LNCaP clone FGC (cell line): ENCODE measurements around the gene ATP1B1.

Experiments
- DNase-seq: peaks from one replicate; pipeline ENCODE4 v3.0.0-alpha.2; 2011; ENCODE audit warnings: low read depth
- H3K4me3 ChIP-seq: 2 replicates; pipeline ENCODE4 v1.5.1; 2011; ENCODE audit warnings: mild to moderate bottlenecking, low read depth, low read length, control low read depth
- CTCF ChIP-seq: IDR thresholded peaks from 2 replicates; pipeline ENCODE4 v1.5.1; 2012; ENCODE audit warnings: mild to moderate bottlenecking; ENCODE audit not compliant: control insufficient read depth, insufficient read depth; ENCODE audit errors: extremely low read depth

ATP1B1 gene

GRCh38 chr1:169092399-169092798, 14.1 kb upstream of the ATP1B1 start:
- no peak for DNase-seq
- no peak overlapping the region for H3K4me3 ChIP-seq
- no peak for TF ChIP-seq CTCF

GRCh38 chr1:169094897-169095569, 11.5 kb upstream of the ATP1B1 start:
- H3K4me3 ChIP-seq, result no peak overlapping the region
- DNase-seq, result no peak
- TF ChIP-seq CTCF, result no peak

- no peak overlapping the region for H3K4me3 ChIP-seq
- DNase-seq, result no peak
- no peak for TF ChIP-seq CTCF
Observed at GRCh38 chr1:169098380-169098779, 8.1 kb upstream of the ATP1B1 start.

- no peak overlapping the region for H3K4me3 ChIP-seq
- TF ChIP-seq CTCF, result no peak
Observed at GRCh38 chr1:169099561-169099960, 6.9 kb upstream of the ATP1B1 start.

GRCh38 chr1:169100208-169100607, 6.3 kb upstream of the ATP1B1 start:
- no peak overlapping the region for H3K4me3 ChIP-seq
- no peak for TF ChIP-seq CTCF
- DNase-seq, result no peak

More at GRCh38 chr1:169099561-169099960, 6.9 kb upstream of the ATP1B1 start:
- no peak for DNase-seq

GRCh38 chr1:169100651-169101088, 5.8 kb upstream of the ATP1B1 start:
- TF ChIP-seq CTCF, result no peak
- no peak overlapping the region for H3K4me3 ChIP-seq
- DNase-seq, result no peak

GRCh38 chr1:169102567-169102966, 3.9 kb upstream of the ATP1B1 start:
- H3K4me3 ChIP-seq, result no peak overlapping the region
- no peak for DNase-seq
- no peak for TF ChIP-seq CTCF
